ENCODE measurements around the gene IGF2BP2.
A peak's percentile ranks its signal among the peaks of the same experiment; 100 is the strongest.
"Not testable (repeated sequence)": the region's sequence is repeated elsewhere in the genome, so short reads cannot be mapped to it uniquely, and the experiment has no call there.

Gene IGF2BP2

GRCh38 chr3:185825006-185825638 lies at the start of gene IGF2BP2:
Gene IGF2BP2 (minus strand): TSS chr3:185825042. CDS start chr3:185824960, 82 bp downstream.
- peak; percentile 56 for DNase-seq

GRCh38 chr3:185874119-185874518 lies 49.3 kb upstream of the IGF2BP2 start:
- DNase-seq = no peak

DNA sequence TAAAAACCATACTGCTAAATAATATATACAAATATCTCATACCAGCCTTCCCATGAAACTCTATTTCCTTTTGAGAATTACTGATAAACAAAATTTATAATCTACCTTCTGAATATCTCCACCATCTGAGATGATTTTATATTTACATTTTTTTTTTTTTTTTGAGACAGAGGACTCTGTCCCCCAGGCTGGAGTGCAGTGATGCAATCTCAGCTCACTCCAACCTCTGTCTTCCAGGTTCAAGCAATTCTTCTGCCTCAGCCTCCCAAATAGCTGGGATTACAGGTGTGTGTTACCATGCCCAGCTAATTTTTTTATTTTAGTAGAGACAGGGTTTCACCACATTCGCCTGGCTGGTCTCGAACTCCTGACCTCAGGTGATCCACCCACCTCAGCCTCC lies 42.8 kb upstream of the IGF2BP2 start:
- no peak for DNase-seq

DNA sequence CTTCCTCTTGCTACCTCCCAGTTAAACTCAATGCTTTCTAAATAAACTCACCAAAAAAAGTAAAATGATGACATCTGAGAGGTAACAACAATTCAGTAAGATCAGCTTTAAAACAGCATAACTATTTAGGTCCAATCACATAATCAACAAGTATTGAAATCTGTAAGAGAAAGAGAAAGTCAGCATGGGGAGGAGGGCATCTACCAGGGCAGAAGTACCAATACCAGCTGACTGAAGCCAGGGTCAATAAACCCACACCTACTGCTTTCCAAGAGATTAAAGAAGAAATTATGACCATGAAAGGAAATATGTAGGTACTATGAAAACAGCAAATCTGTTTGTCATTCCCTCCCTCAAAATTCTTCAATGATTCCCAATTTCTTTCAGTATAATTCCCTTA lies 42.2 kb upstream of the IGF2BP2 start:
- no peak for DNase-seq

DNA sequence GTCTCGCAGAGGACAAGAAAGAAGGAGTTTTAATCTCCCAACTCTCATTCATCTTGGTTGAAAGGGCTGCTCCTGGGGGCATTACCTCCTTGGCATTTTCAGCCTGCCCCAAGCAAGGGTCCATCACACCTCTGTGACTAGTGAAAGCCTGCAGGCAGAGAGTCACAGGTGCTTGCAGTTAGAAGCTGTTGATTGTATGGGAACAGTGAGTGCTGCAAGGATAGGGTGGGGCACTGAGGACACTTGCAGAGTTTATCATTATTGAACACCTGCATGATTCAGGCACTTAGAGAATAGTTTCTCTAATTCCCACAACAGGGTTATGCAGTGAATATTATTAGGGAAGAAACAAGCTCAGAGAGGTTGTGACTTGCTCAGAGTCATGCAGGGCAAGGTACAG lies 41.7 kb upstream of the IGF2BP2 start:
- no peak for DNase-seq

GRCh38 chr3:185865247-185865646 lies 40.4 kb upstream of the IGF2BP2 start:
- DNase-seq = no peak

GRCh38 chr3:185864767-185865166 lies 39.9 kb upstream of the IGF2BP2 start:
- DNase-seq = no peak

GRCh38 chr3:185862920-185863319 lies 38.1 kb upstream of the IGF2BP2 start:
- no peak for DNase-seq

DNA sequence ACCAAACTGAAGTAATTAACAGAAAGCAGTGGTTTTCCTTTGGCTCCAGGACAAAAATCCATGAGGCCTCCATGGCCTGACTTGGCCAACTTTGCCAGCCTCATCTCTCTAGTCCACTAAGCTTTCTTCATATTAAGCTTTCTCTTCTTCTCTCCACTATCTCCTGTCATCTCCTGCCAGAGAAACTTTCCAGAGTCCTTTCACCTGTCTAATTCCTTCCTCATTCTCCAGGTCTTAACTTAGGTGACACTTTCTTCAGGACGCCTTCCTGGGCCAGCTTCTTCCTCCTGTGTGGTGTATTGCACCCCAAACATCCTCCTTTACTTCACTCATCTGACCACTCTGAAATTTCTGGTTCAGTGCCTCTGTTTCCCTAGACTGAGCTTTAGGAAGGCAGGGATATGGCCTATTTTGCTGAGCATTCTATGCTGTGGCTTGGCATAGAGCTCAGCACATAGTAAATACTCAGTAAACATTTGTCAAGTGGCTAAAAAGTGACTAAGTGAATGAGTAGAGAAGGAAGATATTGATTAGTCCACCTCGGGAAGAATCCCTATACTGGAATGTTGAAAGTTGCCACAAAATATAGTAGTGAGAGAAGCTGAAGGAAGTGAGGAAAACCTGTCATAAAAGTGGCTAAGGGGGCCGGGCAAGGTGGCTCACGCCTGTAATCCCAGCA lies 34.6 kb upstream of the IGF2BP2 start:
- DNase-seq = no peak

DNA sequence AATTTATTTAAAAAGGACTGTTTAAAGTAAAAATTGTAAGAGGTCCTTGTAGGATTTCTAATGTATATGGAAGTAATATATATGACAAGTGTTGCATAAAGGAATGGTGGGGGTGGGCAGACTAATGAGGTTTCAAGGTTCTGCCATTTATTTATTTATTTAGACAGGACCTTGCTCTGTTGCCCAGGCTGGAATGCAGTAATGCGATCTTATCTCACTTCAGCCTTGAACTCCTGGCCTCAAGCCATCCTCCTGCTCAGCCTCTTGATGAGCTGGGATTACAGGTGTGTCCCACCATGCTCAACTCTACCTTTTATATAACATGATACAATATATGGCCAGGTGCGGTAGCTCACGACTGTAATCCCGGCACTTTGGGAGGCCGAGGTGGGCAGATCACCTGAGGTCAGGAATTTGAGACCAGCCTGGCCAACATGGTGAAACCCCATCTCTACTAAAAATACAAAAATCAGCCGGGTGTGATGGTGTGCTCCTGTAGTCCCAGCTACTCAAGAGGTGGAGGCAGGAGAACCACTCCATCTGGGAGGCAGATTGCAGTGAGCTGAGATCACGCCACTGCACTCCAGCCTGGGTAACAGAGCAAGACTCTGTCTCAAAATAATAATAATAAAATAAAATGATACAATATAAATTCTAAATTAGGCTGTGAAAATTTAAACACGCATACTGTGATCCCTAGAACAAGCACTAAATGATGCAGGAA lies 33.8 kb upstream of the IGF2BP2 start:
- no peak for DNase-seq

GRCh38 chr3:185857208-185857607 lies 32.4 kb upstream of the IGF2BP2 start:
- no peak for DNase-seq

- DNase-seq = no peak
Measured at GRCh38 chr3:185856652-185857051, 31.8 kb upstream of the IGF2BP2 start.

GRCh38 chr3:185853771-185854170 lies 28.9 kb upstream of the IGF2BP2 start:
- DNase-seq = not testable (repeated sequence)

GRCh38 chr3:185852635-185853034 lies 27.8 kb upstream of the IGF2BP2 start:
- DNase-seq = no peak

- no peak for DNase-seq
Measured at GRCh38 chr3:185851959-185852358, 27.1 kb upstream of the IGF2BP2 start.

- DNase-seq = no peak
Measured at GRCh38 chr3:185851046-185851445, 26.2 kb upstream of the IGF2BP2 start.

GRCh38 chr3:185847506-185847905 lies 22.7 kb upstream of the IGF2BP2 start:
- DNase-seq = no peak

- no peak for DNase-seq
Measured at GRCh38 chr3:185846037-185846436, 21.2 kb upstream of the IGF2BP2 start.

- no peak for DNase-seq
Measured at GRCh38 chr3:185844051-185844450, 19.2 kb upstream of the IGF2BP2 start.

GRCh38 chr3:185843635-185844034 lies 18.8 kb upstream of the IGF2BP2 start:
- no peak for DNase-seq

DNA sequence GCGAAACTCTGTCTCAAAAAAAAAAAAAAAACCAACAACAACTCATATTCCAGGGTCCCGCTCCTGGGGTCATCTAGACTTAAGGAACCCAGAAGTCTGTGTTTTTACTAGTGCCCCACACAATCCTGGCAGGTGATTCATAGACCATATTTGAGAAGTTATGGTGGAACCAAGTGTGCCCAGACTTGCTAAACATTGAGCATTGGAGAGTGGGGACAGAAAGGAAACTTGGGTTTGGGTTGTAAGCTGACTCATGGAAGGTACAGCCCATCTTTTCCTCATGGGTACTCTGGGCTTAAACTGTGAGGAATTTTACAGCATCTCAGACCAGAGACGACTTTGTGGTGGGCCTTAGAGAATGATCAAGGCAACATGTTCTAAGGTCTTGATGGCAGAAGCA lies 18.3 kb upstream of the IGF2BP2 start:
- DNase-seq = no peak

- DNase-seq = no peak
Measured at GRCh38 chr3:185842241-185842640, 17.4 kb upstream of the IGF2BP2 start.

DNA sequence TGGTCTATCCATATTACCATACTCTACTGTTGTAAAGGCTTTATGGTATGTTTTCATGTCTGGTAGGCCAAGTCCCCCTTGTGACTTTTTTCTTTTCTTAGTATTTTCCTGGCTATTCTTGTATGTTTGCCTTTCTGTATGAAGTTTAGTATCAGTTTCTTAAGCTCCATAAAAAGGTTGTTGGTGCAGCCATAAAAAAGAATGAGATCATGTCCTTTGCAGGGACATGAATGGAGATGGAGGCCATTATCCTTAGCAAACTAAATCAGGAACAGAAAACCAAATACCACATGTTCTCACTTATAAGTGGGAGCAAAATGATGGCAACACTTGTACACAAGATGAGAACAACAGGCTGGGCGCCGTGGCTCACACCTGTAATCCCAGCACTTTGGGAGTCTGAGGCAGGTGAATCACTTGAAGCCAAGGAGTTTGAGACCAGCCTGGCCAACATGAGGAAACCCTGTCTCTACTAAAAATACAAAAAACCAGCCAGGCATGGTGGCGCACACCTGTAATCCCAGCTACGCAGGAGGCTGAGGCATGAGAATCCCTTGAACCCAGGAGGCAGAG lies 13.7 kb upstream of the IGF2BP2 start:
- DNase-seq = not testable (repeated sequence)

- DNase-seq = no peak
Measured at GRCh38 chr3:185837414-185837813, 12.6 kb upstream of the IGF2BP2 start.
